Panc1 (cell line): ENCODE results near the gene GCH1. TPM values are rescaled to one million over a fixed set of nuclear protein-coding genes. Genes with fewer than 3 reads are reported as not detected.

Experiments
- ATAC-seq: fragments of 200-7000 bp; cut with Tn5 transposase; 2 replicates; pipeline ENCODE4 v1.9.1; 2020; ENCODE audit warnings: mild to moderate bottlenecking, moderate library complexity
- BruUV-seq: library from RNA; stranded (reverse); fragments of 400-500 nt; replicated peaks from 2 replicates; lab custom pipeline; 2021; lab: Mats Ljungman, UMichigan
- CTCF ChIA-PET: fragments of 300-600 bp; sonication (Branson Sonifier 250); formaldehyde crosslinking; loops from one replicate; lab custom pipeline; 2022; ENCODE audit warnings: antibody characterized with exemption; lab: Charles Lee
- POLR2A ChIA-PET: fragments of 300-600 bp; sonication (Branson Sonifier 250); formaldehyde crosslinking; loops from one replicate; lab custom pipeline; 2022; ENCODE audit warnings: antibody characterized with exemption; lab: Charles Lee
- DNase-seq: peaks from one replicate; pipeline ENCODE4 v3.0.0-alpha.2; 2010; ENCODE audit warnings: low read depth, low spot score
- H3K27ac ChIP-seq: 2 replicates; pipeline ENCODE4 v1.5.1; 2011; ENCODE audit warnings: mild to moderate bottlenecking, low read length, inconsistent platforms
- H3K27me3 ChIP-seq: fragments of 200-500 bp; sonication (Bioruptor generic); 2 replicates; pipeline ENCODE4 v1.6.0; 2014; ENCODE audit warnings: low read length, inconsistent platforms; ENCODE audit not compliant: control insufficient read depth, insufficient read depth
- H3K36me3 ChIP-seq: fragments of 200-500 bp; sonication (Bioruptor generic); 2 replicates; pipeline ENCODE4 v1.5.1; 2014; ENCODE audit warnings: inconsistent platforms, mild to moderate bottlenecking, low read length, moderate library complexity; ENCODE audit not compliant: control insufficient read depth, insufficient read depth
- H3K4me1 ChIP-seq: 2 replicates; pipeline ENCODE4 v1.5.1; 2011; ENCODE audit warnings: inconsistent platforms, mild to moderate bottlenecking, low read length, moderate library complexity; ENCODE audit not compliant: control insufficient read depth, insufficient read depth
- H3K4me3 ChIP-seq, 2 experiments: 2 replicates each; pipeline ENCODE4 v1.5.1; 2011 to 2012; ENCODE audit warnings: low read depth in 2 of 2, low read length in 2 of 2, mild to moderate bottlenecking in 2 of 2, inconsistent platforms in 1 of 2, moderate library complexity in 1 of 2
- H3K9me3 ChIP-seq: fragments of 200-500 bp; sonication (Bioruptor generic); 2 replicates; pipeline ENCODE4 v1.5.1; 2014; ENCODE audit warnings: low read depth, mild to moderate bottlenecking, inconsistent platforms, low read length, moderate library complexity; ENCODE audit not compliant: control insufficient read depth, insufficient read depth
- CTCF ChIP-seq: fragments of 450-650 bp; IDR thresholded peaks from 2 replicates; pipeline ENCODE4 v1.5.1; 2017; ENCODE audit warnings: mild to moderate bottlenecking
- POLR2AphosphoS5 ChIP-seq: IDR thresholded peaks from 2 replicates; pipeline ENCODE4 v1.6.1; 2012; ENCODE audit warnings: mild to moderate bottlenecking, low read depth, low read length, moderate library complexity
- REST ChIP-seq, 2 experiments: IDR thresholded peaks; 2 replicates each; pipeline ENCODE4 v1.6.1; 2011 to 2012; ENCODE audit warnings: low read depth in 2 of 2, control low read depth in 1 of 2, low read length in 1 of 2, mild to moderate bottlenecking in 1 of 2, moderate library complexity in 1 of 2; ENCODE audit not compliant: insufficient read depth in 1 of 2
- SIN3A ChIP-seq: IDR thresholded peaks from 2 replicates; pipeline ENCODE4 v1.6.1; 2012; ENCODE audit warnings: low read depth, mild to moderate bottlenecking, low read length, moderate library complexity, borderline replicate concordance; ENCODE audit not compliant: insufficient read depth
- TCF7L2 ChIP-seq: IDR thresholded peaks from 2 replicates; pipeline ENCODE4 v1.6.1; 2011; ENCODE audit warnings: mild to moderate bottlenecking, low read depth, low read length, inconsistent platforms
- in situ Hi-C: cut with HindIII; loops from 2 replicates; pipeline ENCODE4 v1.10.0; 2016; ENCODE audit warnings: low sequenced_read_pairs, low pct_unique_long_range_greater_than_20kb
- intact Hi-C: fragments of 100-400 bp; cut with micrococcal nuclease; formaldehyde crosslinking; loops from one replicate; pipeline ENCODE4 v1.10.0; 2022; ENCODE audit not compliant: unreplicated experiment
- total RNA-seq: library from RNA; stranded (reverse); gene quantifications from one replicate; pipeline ENCODE4 v1.2.1, GENCODE V29; 2021; ENCODE audit not compliant: unreplicated experiment

The GCH1 gene
- total RNA-seq, 1 experiment from 2014 or later = 3.6 TPM

- no peak for ATAC-seq
- no peaks in the 10 kb centered on the region for H3K36me3 ChIP-seq
- no peak overlapping the region for H3K27ac ChIP-seq
- ChIA-PET POLR2A (no interaction called here), CTCF (no interaction called here)
- DNase-seq = no peak
- BruUV-seq = no TSS peak
- H3K4me3 ChIP-seq = no peak overlapping the region
- peaks cover 2% of the 10 kb centered on the region; the same call in 1 of the 2 replicates for H3K9me3 ChIP-seq
- no peaks in the 10 kb centered on the region; the same call in 1 of the 2 replicates for H3K27me3 ChIP-seq
- intact Hi-C loops = no loop called here
- in situ Hi-C loops = no loop called here
- TF ChIP-seq REST (IDR thresholded peaks at IDR 0.05; ENCODE audit: insufficient read depth in 1 of 2, low read depth in 2 of 2, low read length in 1 of 2) = no peak
- TF ChIP-seq CTCF = no peak
- TF ChIP-seq POLR2AphosphoS5 = no peak
- no peak for TF ChIP-seq TCF7L2
- no peak for TF ChIP-seq SIN3A
- H3K4me1 ChIP-seq = no peaks in the 10 kb centered on the region
Observed at GRCh38 chr14:54828037-54828436, 74.6 kb downstream of the GCH1 start.

- intact Hi-C loops = no loop called here
- CTCF ChIA-PET = no interaction called here
- no peak for ATAC-seq
Observed at GRCh38 chr14:54823757-54824549, 78.7 kb downstream of the GCH1 start.

More at GRCh38 chr14:54823757-54824549, 78.7 kb downstream of the GCH1 start:
- H3K9me3 ChIP-seq = peaks cover 2% of the 10 kb centered on the region; the same call in 1 of the 2 replicates
- no peaks in the 10 kb centered on the region for H3K4me1 ChIP-seq
- no peaks in the 10 kb centered on the region for H3K27me3 ChIP-seq
- DNase-seq = no peak
- POLR2A ChIA-PET = no interaction called here
- BruUV-seq = no TSS peak
- in situ Hi-C loops = no loop called here
- no peaks in the 10 kb centered on the region for H3K36me3 ChIP-seq
- TF ChIP-seq REST (IDR thresholded peaks at IDR 0.05; ENCODE audit: insufficient read depth in 1 of 2, low read depth in 2 of 2, low read length in 1 of 2) (no peak), TCF7L2 (no peak), CTCF (no peak), SIN3A (no peak), POLR2AphosphoS5 (no peak)
- no peak overlapping the region for H3K27ac ChIP-seq
- H3K4me3 ChIP-seq = no peak overlapping the region
